Activated CD8-positive, alpha-beta memory T cell treated with anti-CD3 and anti-CD28 coated beads, Interleukin-2, amount 50 U/mL, for 4 hours (primary cell): ENCODE measurements around the gene LCE3E.
"Not testable (repeated sequence)": the region's sequence is repeated elsewhere in the genome, so short reads cannot be mapped to it uniquely, and the experiment has no call there.

ENCODE experiments used
- DNase-seq: peaks from one replicate; pipeline ENCODE4 v3.0.0-alpha.2; 2020

The LCE3E gene, protein sequence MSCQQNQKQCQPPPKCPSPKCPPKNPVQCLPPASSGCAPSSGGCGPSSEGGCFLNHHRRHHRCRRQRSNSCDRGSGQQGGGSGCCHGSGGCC

GRCh38 chr1:152566681-152567080 lies at the start of gene LCE3E:
Gene LCE3E, minus strand, starts transcription at chr1:152566780. Its CDS starts 572 bp downstream, at chr1:152566208.
- DNase-seq = no peak

DNA sequence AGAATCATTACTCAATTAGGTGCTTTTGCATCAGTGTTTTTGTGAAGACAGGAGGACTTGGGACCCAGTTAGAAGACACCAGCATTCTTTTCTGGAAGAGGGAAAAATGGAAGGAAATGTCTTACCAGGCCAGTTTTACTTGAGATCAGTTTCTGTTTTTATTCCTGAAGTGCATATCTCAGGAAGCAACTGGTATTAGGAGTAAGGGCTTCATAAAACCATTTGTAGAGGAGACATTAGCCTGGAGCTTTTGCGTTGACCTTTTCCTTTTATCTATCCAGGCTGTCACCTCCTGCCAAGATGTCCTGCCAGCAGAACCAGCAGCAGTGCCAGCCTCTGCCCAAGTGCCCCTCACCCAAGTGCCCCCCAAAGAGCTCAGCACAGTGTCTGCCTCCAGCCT lies 46.9 kb upstream of the LCE3E start, which contains the start of gene LCE3B:
Gene LCE3B, plus strand, starts transcription at position 301 of the 400 bp plus-strand sequence. Its CDS starts 0 bp downstream, at position 301.
- DNase-seq = no peak

GRCh38 chr1:152599934-152600333 lies 33.4 kb upstream of the LCE3E start, which contains the start of gene LCE3C:
Gene LCE3C, plus strand, starts transcription at chr1:152600234. Its CDS starts 498 bp downstream, at chr1:152600732.
- no peak for DNase-seq

DNA sequence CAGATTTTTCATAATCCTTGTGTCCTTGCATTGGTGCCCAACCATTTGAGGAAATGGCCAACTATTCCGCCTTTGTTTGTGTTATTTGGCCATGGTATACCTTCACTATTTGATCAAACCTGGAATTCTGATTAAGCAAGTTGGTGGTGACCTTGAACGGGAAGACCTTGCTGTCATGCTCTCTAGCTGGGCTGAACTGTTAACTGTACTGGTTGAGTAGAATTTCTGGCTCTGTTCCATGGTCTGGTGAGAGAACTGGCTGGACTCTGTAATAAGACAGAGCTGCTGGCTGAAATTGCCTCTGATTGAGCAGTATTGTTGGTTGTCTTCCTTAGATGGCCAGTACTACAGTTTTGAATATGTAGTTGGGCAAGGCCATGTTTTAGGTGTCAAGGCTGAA lies 30.4 kb upstream of the LCE3E start:
- DNase-seq = no peak

GRCh38 chr1:152585586-152585985 lies 19.0 kb upstream of the LCE3E start:
- DNase-seq = no peak

GRCh38 chr1:152582647-152583046 lies 16.1 kb upstream of the LCE3E start:
- DNase-seq = no peak

GRCh38 chr1:152580433-152580832 lies 13.9 kb upstream of the LCE3E start, which contains the start of gene LCE3D:
Gene LCE3D, minus strand, starts transcription at chr1:152580516. Its CDS starts 580 bp downstream, at chr1:152579936.
- no peak for DNase-seq

DNA sequence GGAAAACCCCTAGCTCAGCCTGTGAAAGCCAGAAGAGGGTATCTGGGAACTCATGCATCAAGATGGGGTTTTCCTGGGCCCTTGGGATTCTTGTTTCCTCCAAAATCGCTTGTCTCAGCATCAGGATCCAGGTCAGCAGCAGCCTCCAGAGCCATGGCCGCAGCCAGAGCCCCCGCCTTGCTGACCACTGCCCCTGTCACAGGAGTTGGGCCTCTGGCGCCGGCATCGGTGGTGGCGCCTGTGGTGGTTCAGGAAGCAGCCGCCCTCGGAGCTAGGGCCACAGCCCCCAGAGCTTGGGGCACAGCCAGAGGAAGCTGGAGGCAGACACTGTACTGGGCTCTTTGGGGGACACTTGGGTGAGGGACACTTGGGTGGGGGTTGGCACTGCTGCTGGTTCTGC lies 12.9 kb upstream of the LCE3E start:
- not testable (repeated sequence) for DNase-seq

- DNase-seq = no peak
Measured at GRCh38 chr1:152577168-152577567, 10.6 kb upstream of the LCE3E start.

GRCh38 chr1:152565535-152566215 lies 905 bp downstream of the LCE3E start:
- DNase-seq = no peak

DNA sequence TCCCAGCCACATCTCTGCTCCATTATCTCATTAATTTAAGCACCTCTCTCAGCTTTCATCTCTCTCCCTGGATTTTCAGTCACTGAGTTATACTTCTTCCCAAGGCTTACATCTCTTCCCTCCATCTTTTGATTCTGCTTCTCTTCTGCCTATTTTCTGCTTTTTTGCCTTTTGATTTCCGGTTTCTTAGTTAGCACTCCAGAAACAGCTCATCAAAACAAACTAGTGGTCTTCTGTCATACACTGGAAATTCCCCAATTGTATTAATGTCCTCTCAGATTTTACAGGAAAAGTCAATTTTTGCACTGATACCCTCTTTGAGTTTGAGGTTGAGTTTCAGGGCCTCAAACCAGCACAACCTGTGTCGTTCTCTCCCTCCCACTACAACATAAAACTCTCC lies 1.5 kb downstream of the LCE3E start:
- DNase-seq = no peak

DNA sequence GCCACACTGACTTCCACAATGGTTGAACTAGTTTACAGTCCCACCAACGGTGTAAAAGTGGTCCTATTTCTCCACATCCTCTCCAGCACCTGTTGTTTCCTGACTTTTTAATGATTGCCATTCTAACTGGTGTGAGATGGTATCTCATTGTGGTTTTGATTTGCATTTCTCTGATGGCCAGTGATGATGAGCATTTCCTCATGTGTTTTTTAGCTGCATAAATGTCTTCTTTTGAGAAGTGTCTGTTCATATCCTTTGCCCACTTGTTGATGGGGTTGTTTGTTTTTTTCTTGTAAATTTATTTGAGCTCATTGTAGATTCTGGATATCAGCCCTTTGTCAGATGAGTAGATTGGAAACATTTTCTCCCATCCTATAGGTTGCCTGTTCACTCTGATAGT lies 18.2 kb downstream of the LCE3E start:
- DNase-seq = not testable (repeated sequence)

- no peak for DNase-seq
Measured at GRCh38 chr1:152546704-152547103, 19.9 kb downstream of the LCE3E start.

- no peak for DNase-seq
Measured at GRCh38 chr1:152543820-152544219, 22.8 kb downstream of the LCE3E start.

GRCh38 chr1:152539901-152540300 lies 26.7 kb downstream of the LCE3E start:
- no peak for DNase-seq

DNA sequence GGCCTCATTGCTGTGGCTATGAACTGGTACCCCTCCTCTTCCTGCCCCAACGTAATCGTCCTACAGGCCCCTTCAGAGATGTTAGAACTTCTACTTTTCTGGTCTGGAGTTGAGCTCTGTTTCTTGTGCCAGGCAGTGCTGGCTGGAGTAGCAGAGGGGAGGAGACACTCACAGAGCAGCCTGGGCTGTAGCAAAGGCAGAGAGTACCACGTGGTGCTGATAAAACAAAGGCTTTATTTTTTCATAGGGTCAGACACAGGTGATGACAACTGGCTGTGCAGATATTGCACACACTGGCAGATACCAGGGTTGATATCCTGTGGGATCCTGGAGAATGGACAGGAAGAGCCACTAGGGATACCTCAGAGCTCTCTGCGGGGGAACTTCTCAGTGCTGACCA lies 29.1 kb downstream of the LCE3E start:
- no peak for DNase-seq

- no peak for DNase-seq
Measured at GRCh38 chr1:152535774-152536173, 30.8 kb downstream of the LCE3E start.

GRCh38 chr1:152533327-152533938 lies 33.1 kb downstream of the LCE3E start:
- no peak for DNase-seq

GRCh38 chr1:152525080-152525641 lies 41.4 kb downstream of the LCE3E start:
- DNase-seq = no peak

- DNase-seq = no peak
Measured at GRCh38 chr1:152520561-152521090, 46.0 kb downstream of the LCE3E start.

- DNase-seq = no peak
Measured at GRCh38 chr1:152519851-152520250, 46.7 kb downstream of the LCE3E start.

GRCh38 chr1:152517237-152517811 lies 49.3 kb downstream of the LCE3E start:
- DNase-seq = no peak

DNA sequence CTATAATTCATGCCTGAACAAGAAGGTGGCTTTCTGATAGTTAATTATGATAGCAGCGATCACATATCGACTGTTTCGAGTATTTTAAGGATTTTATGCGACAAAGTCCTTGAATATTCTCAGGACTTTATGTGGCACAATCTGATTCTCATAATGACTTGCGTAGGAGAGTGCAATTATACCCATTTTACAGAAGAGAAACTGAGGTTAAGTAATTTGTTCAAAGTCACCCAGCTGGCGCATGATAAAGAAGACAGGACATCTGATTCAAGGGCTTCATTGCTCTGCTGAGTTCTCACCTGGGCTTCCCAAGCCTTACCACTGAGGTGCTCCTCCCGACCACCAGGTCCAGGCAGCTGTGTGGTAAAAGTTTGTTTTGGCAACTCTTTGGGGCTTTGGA lies 50.5 kb downstream of the LCE3E start:
- no peak for DNase-seq
